Astrocyte of the cerebellum (primary cell): Measurements from ENCODE around the gene ZBP1.

Source experiments
- DNase-seq: peaks from one replicate; pipeline ENCODE4 v3.0.0-alpha.2; 2011; ENCODE audit warnings: low read depth
- H3K4me3 ChIP-seq: 2 replicates; pipeline ENCODE4 v1.5.1; 2011; ENCODE audit warnings: mild to moderate bottlenecking, low read depth, low read length, moderate library complexity
- in situ Hi-C: cut with HindIII; loops from 2 replicates; pipeline ENCODE4 v1.10.0; 2017; ENCODE audit warnings: low sequenced_read_pairs
- TF ChIP-seq, protein P1 (sequence below): IDR thresholded peaks from 2 replicates; pipeline ENCODE4 v1.5.1; 2012; ENCODE audit warnings: low read length, low read depth, moderate library complexity, mild to moderate bottlenecking; ENCODE audit errors: missing control alignments

The ZBP1 gene

DNA sequence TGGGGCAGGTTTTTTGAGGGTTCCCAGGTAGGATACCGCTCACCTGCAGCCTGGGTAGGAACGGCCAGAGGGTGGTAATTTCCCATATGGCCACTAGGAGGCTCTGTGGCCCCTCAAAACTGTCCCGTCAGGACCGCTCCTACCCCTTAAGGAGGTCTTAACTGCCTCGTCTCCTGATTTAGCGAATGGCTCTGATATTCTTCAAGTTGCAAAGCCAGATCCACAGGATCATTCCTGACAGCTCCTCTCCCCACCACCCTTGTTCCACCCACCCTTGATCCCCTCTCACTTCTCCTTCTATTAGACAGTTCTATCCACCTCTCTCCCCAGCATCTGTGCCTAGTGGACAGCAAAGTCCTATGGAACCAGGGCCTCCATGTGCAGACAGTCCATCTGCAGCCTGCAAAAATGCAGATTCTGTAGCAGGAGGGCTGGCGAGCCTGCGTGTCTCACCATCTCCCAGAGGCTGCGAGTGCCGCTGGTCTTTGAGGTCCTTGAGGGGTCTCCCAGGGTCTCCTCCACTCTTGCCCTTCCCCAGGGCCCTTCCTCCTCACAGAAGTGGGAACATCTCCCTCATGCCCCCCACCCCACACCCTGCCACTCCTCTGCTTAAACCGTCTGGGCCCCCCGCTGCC is 34.3 kb upstream of the ZBP1 start:
- in situ Hi-C loops = no loop called here
- DNase-seq = peak; percentile 29
- TF ChIP-seq, protein P1, sequence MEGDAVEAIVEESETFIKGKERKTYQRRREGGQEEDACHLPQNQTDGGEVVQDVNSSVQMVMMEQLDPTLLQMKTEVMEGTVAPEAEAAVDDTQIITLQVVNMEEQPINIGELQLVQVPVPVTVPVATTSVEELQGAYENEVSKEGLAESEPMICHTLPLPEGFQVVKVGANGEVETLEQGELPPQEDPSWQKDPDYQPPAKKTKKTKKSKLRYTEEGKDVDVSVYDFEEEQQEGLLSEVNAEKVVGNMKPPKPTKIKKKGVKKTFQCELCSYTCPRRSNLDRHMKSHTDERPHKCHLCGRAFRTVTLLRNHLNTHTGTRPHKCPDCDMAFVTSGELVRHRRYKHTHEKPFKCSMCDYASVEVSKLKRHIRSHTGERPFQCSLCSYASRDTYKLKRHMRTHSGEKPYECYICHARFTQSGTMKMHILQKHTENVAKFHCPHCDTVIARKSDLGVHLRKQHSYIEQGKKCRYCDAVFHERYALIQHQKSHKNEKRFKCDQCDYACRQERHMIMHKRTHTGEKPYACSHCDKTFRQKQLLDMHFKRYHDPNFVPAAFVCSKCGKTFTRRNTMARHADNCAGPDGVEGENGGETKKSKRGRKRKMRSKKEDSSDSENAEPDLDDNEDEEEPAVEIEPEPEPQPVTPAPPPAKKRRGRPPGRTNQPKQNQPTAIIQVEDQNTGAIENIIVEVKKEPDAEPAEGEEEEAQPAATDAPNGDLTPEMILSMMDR = peak; percentile 90
- no peak overlapping the region for H3K4me3 ChIP-seq

DNA sequence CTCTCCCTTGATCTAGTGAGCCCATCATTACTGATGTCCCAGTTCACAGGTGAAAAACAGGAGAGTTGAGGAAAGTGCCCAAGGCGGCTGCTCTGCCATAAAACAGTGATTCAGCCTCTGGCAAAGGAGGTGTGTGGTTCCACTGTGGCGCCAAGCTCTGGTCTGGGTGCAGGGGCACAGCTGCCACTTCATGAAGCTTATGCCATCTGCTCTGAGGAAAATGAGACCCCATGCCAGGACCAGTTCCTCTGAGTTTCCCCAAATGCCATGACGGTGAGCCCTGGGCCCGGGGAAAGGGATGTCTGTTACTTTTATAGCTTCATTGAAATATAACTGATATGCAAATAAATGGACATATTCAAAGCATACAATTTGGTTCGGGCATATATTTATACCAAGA is 33.7 kb upstream of the ZBP1 start:
- H3K4me3 ChIP-seq = no peak overlapping the region
- TF ChIP-seq, protein P1 = no peak
- DNase-seq = no peak
- in situ Hi-C loops = no loop called here

DNA sequence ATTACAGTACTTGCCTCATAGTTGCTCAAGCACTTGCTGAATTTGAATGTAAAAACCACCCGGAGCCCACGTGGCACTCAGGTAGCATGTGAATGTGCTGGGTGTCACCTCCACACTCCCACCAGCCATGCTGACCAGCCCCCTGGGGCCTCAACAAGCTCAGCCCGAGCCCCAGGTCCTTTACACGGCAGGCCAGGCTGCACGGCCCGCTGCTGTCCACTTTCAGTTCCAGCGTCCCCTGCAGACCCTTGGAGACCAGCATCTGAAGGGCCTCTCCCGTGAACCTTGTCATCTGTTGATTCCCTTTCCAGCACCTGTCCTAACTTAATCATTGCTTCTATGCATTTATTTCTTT is 33.3 kb upstream of the ZBP1 start:
- in situ Hi-C loops = no loop called here
- TF ChIP-seq, protein P1 = no peak
- no peak for DNase-seq
- H3K4me3 ChIP-seq = no peak overlapping the region

DNA sequence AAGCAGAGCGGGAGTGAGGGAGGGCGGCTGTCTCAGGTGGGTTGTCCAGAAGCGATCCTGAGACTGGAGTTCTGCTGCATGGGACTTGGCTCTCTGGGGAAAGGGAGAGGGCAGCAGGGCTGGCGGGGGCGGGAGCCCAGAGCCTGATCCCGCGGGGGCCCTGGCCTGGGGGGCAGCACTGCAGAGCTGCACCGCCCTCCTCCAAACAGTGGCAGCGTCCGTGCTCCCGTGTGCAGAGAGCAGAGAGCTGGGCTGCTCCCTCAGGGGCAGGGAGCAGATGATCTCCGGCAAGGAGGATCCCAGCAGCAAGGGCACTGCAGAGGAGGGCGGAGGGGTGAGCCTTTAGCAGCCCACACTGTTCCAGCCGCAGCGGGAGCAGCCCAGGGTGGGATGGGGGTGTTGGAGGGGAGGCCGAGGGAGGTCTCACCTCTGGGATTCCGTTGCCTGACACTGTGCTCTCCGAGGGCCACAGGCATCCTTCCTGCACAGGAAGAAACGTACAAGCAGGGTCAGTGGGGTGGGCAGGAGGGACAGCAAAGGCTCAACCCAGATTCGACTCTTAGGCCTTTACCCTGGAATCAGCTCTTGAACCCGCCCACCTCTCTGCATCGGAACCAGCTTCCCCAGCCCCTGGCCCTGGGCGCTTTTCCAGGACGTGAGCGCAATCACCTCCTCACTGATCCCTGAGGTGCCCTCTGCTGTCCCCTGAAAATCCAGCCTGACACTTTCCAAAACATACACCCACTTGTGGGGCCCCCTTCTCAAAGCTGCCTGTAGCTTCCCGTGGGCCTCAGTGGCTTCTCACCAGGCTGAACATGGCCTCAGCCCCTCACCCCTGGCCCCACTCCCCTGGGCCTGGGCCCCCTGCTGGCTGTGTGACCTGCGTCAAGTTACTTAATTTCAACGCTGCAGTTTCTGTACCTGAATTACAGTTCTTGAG is 32.6 kb upstream of the ZBP1 start:
- TF ChIP-seq, protein P1 = no peak
- H3K4me3 ChIP-seq = no peak overlapping the region
- no peak for DNase-seq
- in situ Hi-C loops = no loop called here

DNA sequence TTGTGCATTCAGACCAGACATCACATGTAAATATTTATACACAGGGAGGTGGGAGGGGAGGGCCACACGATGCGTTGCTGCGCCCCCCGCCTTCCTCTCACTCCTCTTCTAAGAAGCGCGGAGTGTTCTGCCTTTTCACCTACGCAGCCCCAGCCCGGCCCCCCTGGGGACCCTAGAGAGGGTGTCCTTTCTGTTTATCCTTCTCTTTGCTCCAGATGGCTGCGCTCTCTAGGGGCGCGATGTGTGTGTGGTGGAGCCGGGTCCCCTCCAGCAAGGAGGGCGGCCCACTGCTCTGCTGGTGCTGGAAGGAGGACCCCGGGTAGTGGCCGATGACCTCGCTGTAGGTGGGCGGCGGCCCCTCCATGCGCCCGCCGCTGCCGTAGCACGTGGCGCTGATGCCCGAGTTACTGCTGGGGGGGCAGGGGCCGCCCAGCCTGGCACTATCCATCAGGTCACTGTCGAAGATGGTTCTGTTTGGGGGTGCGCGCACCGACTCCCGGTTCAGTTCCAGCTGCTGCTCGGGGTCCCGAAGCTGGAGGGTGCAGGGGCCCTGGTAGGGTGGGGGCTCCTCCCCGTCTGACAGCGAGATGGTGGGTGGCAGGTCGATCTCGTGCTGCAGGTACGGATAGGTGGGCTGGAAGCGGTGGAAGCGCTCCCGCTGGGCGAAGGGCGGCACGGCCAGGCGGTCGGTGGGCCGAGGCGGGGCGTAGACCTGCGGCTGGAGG is 31.8 kb upstream of the ZBP1 start:
- in situ Hi-C loops = no loop called here
- no peak overlapping the region for H3K4me3 ChIP-seq
- TF ChIP-seq, protein P1 = no peak
- no peak for DNase-seq

DNA sequence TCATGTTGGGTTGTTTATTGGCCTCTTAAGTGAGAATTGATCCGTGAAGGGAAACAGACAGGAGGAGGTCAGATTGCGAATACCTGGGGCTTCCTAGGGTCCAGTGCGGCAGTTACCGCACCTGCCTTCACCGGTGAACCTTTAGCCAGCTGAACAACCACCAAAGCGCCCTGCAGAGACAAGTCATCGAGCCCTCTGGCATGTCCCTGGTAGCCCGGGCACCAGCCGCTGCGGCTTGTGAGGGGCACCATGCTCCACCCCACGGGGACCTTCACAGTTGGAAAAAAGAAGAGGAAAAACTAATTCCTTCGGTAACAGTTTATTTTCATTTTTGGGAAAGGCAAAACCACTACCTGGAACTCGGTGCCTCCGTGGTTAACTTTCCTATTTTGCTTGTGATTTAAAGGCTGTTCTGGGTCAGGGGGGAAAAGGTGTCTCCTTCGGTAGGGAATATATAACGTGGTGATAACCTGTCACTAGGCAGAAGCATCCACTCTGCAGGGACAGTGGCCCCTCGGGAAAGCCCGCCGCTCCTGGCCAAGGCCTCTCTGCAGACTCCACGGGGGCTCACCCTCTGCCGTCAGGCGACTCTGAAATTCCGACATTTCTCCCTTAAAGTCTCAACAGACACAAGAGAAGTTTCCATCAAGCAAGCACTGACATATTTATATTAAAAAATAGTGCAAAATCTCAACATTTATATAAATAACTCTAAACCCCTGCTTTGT is 30.7 kb upstream of the ZBP1 start:
- in situ Hi-C loops = no loop called here
- no peak overlapping the region for H3K4me3 ChIP-seq
- TF ChIP-seq, protein P1 = no peak
- DNase-seq = no peak
